SK-N-SH treated with all-trans-retinoic acid at 6 μM for 48 hours (cell line): ENCODE results near the gene TRPV4.
"Not testable (repeated sequence)": the region's sequence is repeated elsewhere in the genome, so short reads cannot be mapped to it uniquely, and the experiment has no call there.

Experiments used
- ATAC-seq: fragments of 200-7000 bp; cut with Tn5 transposase; 3 replicates; pipeline ENCODE4 v1.9.1; 2020; ENCODE audit warnings: mild to moderate bottlenecking, moderate library complexity
- ARNTL ChIP-seq: fragments of 450-650 bp; formaldehyde crosslinking; IDR thresholded peaks from 2 replicates; pipeline ENCODE4 v1.5.0; 2020; ENCODE audit warnings: low read depth, mild to moderate bottlenecking, moderate library complexity, borderline replicate concordance
- BACH2 ChIP-seq: fragments of 250-450 bp; sonication (Bioruptor Pico); IDR thresholded peaks from 2 replicates; pipeline ENCODE4 v1.9.0; 2021; ENCODE audit warnings: mild to moderate bottlenecking, borderline replicate concordance
- CREB5 ChIP-seq: fragments of 250-450 bp; sonication (Bioruptor Pico); IDR thresholded peaks from 2 replicates; pipeline ENCODE4 v1.5.1; 2020; ENCODE audit warnings: low read depth, mild to moderate bottlenecking, moderate library complexity
- CSRNP3 ChIP-seq: fragments of 250-450 bp; sonication (Bioruptor Pico); IDR thresholded peaks from 2 replicates; pipeline ENCODE4 v1.5.1; 2021; ENCODE audit warnings: mild to moderate bottlenecking, moderate library complexity
- ESRRG ChIP-seq: fragments of 250-450 bp; sonication (Bioruptor Pico); IDR thresholded peaks from 2 replicates; pipeline ENCODE4 v1.6.1; 2021; ENCODE audit warnings: mild to moderate bottlenecking
- GLIS3 ChIP-seq: fragments of 250-450 bp; sonication (Bioruptor Pico); IDR thresholded peaks from 2 replicates; pipeline ENCODE4 v1.5.0; 2020; ENCODE audit warnings: mild to moderate bottlenecking, moderate library complexity
- ISL1 ChIP-seq: fragments of 250-450 bp; sonication (Bioruptor Pico); IDR thresholded peaks from 2 replicates; pipeline ENCODE4 v2.1.2; 2022; ENCODE audit warnings: mild to moderate bottlenecking, moderate library complexity
- OSR1 ChIP-seq: fragments of 250-450 bp; sonication (Bioruptor Pico); IDR thresholded peaks from 2 replicates; pipeline ENCODE4 v1.8.0; 2022; ENCODE audit warnings: moderate library complexity, mild to moderate bottlenecking, inconsistent platforms
- PPARA ChIP-seq: fragments of 250-450 bp; sonication (Bioruptor Pico); IDR thresholded peaks from 2 replicates; pipeline ENCODE4 v1.5.0; 2020; ENCODE audit warnings: mild to moderate bottlenecking, borderline replicate concordance
- RARB ChIP-seq: fragments of 250-450 bp; sonication (Bioruptor Pico); IDR thresholded peaks from 2 replicates; pipeline ENCODE4 v1.8.0; 2021; ENCODE audit warnings: mild to moderate bottlenecking, moderate library complexity
- SNAI2 ChIP-seq: fragments of 250-450 bp; sonication (Bioruptor Pico); IDR thresholded peaks from 2 replicates; pipeline ENCODE4 v1.5.0; 2020; ENCODE audit warnings: mild to moderate bottlenecking, moderate library complexity
- TCF4 ChIP-seq: fragments of 250-450 bp; sonication (Bioruptor Pico); IDR thresholded peaks from 2 replicates; pipeline ENCODE4 v1.8.0; 2021; ENCODE audit warnings: mild to moderate bottlenecking, moderate library complexity, borderline replicate concordance
- TOX ChIP-seq: fragments of 250-450 bp; sonication (Bioruptor Pico); IDR thresholded peaks from 2 replicates; pipeline ENCODE4 v1.8.0; 2021; ENCODE audit warnings: mild to moderate bottlenecking, moderate library complexity, borderline replicate concordance
- TSHZ2 ChIP-seq: fragments of 250-450 bp; sonication (Bioruptor Pico); IDR thresholded peaks from 2 replicates; pipeline ENCODE4 v1.5.0; 2020; ENCODE audit warnings: mild to moderate bottlenecking, moderate library complexity
- ZC3H10 ChIP-seq: fragments of 250-450 bp; sonication (Bioruptor Pico); IDR thresholded peaks from 2 replicates; pipeline ENCODE4 v1.5.1; 2021; ENCODE audit warnings: mild to moderate bottlenecking, moderate library complexity
- ZFP3 ChIP-seq: fragments of 250-450 bp; sonication (Bioruptor Pico); IDR thresholded peaks from 2 replicates; pipeline ENCODE4 v1.5.0; 2020; ENCODE audit warnings: mild to moderate bottlenecking, moderate library complexity
- ZFP30 ChIP-seq: fragments of 450-650 bp; formaldehyde crosslinking; IDR thresholded peaks from 2 replicates; pipeline ENCODE4 v1.5.0; 2022; ENCODE audit warnings: mild to moderate bottlenecking, moderate library complexity
- ZNF565 ChIP-seq: fragments of 450-650 bp; formaldehyde crosslinking; conservative IDR thresholded peaks from 2 replicates; pipeline ENCODE4 v1.5.0; 2020; ENCODE audit warnings: low read depth, mild to moderate bottlenecking, moderate library complexity
- ZNF70 ChIP-seq: fragments of 450-650 bp; formaldehyde crosslinking; IDR thresholded peaks from 2 replicates; pipeline ENCODE4 v1.5.0; 2020; ENCODE audit warnings: mild to moderate bottlenecking, moderate library complexity
- ZNF8 ChIP-seq: fragments of 450-650 bp; formaldehyde crosslinking; IDR thresholded peaks from 2 replicates; pipeline ENCODE4 v1.5.0; 2020; ENCODE audit warnings: mild to moderate bottlenecking, moderate library complexity

TRPV4 gene

GRCh38 chr12:109860977-109861376 is 27.8 kb upstream of the TRPV4 start (continued):
- TF ChIP-seq CSRNP3 (CRISPR knock-in tag): no peak

- ATAC-seq: no peak
These were observed 25.6 kb upstream of the TRPV4 start for GRCh38 chr12:109858764-109859163.

GRCh38 chr12:109857715-109858114 is 24.5 kb upstream of the TRPV4 start:
- TF ChIP-seq RARB (CRISPR knock-in tag) (no peak), OSR1 (no peak), ZFP3 (CRISPR knock-in tag) (no peak), GLIS3 (CRISPR knock-in tag) (no peak), ZFP30 (CRISPR knock-in tag) (no peak), ZNF70 (CRISPR knock-in tag) (no peak)
- ATAC-seq: no peak

More at GRCh38 chr12:109858764-109859163, 25.6 kb upstream of the TRPV4 start:
- TF ChIP-seq ZC3H10 (CRISPR knock-in tag): no peak
- TF ChIP-seq SNAI2 (CRISPR knock-in tag): no peak
- no peak for TF ChIP-seq CSRNP3 (CRISPR knock-in tag)
- TF ChIP-seq BACH2: no peak
- no peak for TF ChIP-seq PPARA (CRISPR knock-in tag)
- no peak for TF ChIP-seq CREB5 (CRISPR knock-in tag)
- TF ChIP-seq OSR1: no peak
- no peak for TF ChIP-seq ZNF8
- no peak for TF ChIP-seq TCF4 (CRISPR knock-in tag)
- no peak for TF ChIP-seq ZNF565 (CRISPR knock-in tag)

- ATAC-seq: no peak
- TF ChIP-seq TSHZ2 (no peak), ESRRG (no peak), ZNF70 (CRISPR knock-in tag) (no peak)
These were observed 22.2 kb upstream of the TRPV4 start for GRCh38 chr12:109855377-109855776.

GRCh38 chr12:109850518-109850917 is 17.3 kb upstream of the TRPV4 start:
- ATAC-seq: not testable (repeated sequence)

GRCh38 chr12:109847142-109847735 is 14.0 kb upstream of the TRPV4 start:
- ATAC-seq: no peak
- TF ChIP-seq ESRRG: no peak
- no peak for TF ChIP-seq CSRNP3 (CRISPR knock-in tag)
- TF ChIP-seq ZNF70 (CRISPR knock-in tag): no peak
- TF ChIP-seq RARB (CRISPR knock-in tag): no peak
- no peak for TF ChIP-seq ZNF8
- TF ChIP-seq ISL1: no peak
- TF ChIP-seq ZFP3 (CRISPR knock-in tag): no peak
- no peak for TF ChIP-seq BACH2
- TF ChIP-seq SNAI2 (CRISPR knock-in tag): no peak
- no peak for TF ChIP-seq PPARA (CRISPR knock-in tag)
- TF ChIP-seq TOX (CRISPR knock-in tag): no peak
- TF ChIP-seq ZNF565 (CRISPR knock-in tag): no peak
- no peak for TF ChIP-seq OSR1
- TF ChIP-seq TCF4 (CRISPR knock-in tag): no peak
- no peak for TF ChIP-seq ZC3H10 (CRISPR knock-in tag)
- TF ChIP-seq CREB5 (CRISPR knock-in tag): no peak
- TF ChIP-seq ARNTL (CRISPR knock-in tag): no peak
